GM10266 (cell line): ENCODE results near the gene WNK2.

Experiments used
- DNase-seq: peaks from one replicate; pipeline ENCODE4 v3.0.0; 2012; ENCODE audit errors: extremely low spot score
- CTCF ChIP-seq: IDR thresholded peaks from 2 replicates; pipeline ENCODE4 v1.5.1; 2012; ENCODE audit warnings: mild to moderate bottlenecking, low read depth; ENCODE audit not compliant: control insufficient read depth, insufficient read depth; ENCODE audit errors: missing control alignments

Gene WNK2

GRCh38 chr9:93197670-93198069 is 13.7 kb downstream of the WNK2 start:
- no peak for DNase-seq
- no peak for TF ChIP-seq CTCF

- no peak for DNase-seq
- TF ChIP-seq CTCF, result no peak
These were observed 14.3 kb downstream of the WNK2 start for GRCh38 chr9:93198117-93198837.

GRCh38 chr9:93198838-93199625 is 15.1 kb downstream of the WNK2 start:
- DNase-seq, result no peak
- no peak for TF ChIP-seq CTCF

GRCh38 chr9:93200449-93200742 is 16.5 kb downstream of the WNK2 start:
- no peak for DNase-seq
- no peak for TF ChIP-seq CTCF

DNA sequence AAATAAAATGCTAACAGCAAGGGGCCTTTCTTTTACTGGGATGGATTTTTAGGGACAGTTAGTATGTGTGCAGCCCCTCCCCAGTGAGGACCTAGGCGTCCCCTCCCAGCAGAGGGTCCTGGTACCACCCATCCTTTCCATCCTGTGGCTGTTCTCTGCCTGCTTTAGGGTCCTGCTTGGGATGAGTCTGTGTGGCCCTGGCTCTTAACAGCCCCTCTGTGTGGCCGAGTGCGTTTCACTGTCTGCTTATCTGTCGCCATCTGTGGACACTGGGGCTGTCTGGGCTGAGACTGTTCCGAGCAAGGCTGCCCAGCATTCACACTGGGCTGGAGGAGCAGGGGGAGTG is 17.0 kb downstream of the WNK2 start:
- DNase-seq, result no peak
- TF ChIP-seq CTCF, result no peak

- no peak for TF ChIP-seq CTCF
- no peak for DNase-seq
These were observed 19.2 kb downstream of the WNK2 start for GRCh38 chr9:93203026-93203717.
